Uterus (tissue), 4 donors: ENCODE results near the gene ACBD6. TPM values are rescaled to one million over a fixed set of nuclear protein-coding genes. Genes with fewer than 3 reads are reported as not detected.

Experiments
- DNase-seq, 2 donors: peaks; one replicate each; pipeline ENCODE4 v3.0.0-alpha.2; 2019 to 2020
- H3K27ac ChIP-seq, 2 donors: fragments of 200-600 bp; sonication (generic); 1 replicate in 1 of 2; 2 replicates in 1 of 2; pipeline ENCODE4 v1.5.1; 2016 to 2018
- H3K27me3 ChIP-seq, 2 donors: fragments of 200-600 bp; sonication (generic); one replicate each; pipeline ENCODE4 v1.5.1; 2018 to 2019; ENCODE audit warnings: control low read depth in 1 of 2
- H3K36me3 ChIP-seq, 2 donors: fragments of 200-600 bp; sonication (generic); one replicate each; pipeline ENCODE4 v1.5.1; 2019; ENCODE audit warnings: control low read depth in 1 of 2
- H3K4me1 ChIP-seq, 2 donors: fragments of 200-600 bp; sonication (generic); one replicate each; pipeline ENCODE4 v1.5.1; 2018 to 2019; ENCODE audit warnings: control low read depth in 1 of 2
- H3K4me3 ChIP-seq, 2 donors: fragments of 200-600 bp; sonication (generic); 1 replicate in 1 of 2; 2 replicates in 1 of 2; pipeline ENCODE4 v1.5.1; 2018 to 2019; ENCODE audit warnings: mild to moderate bottlenecking in 1 of 2
- H3K9me3 ChIP-seq, 2 donors: fragments of 200-600 bp; sonication (generic); one replicate each; pipeline ENCODE4 v1.5.1; 2019; ENCODE audit warnings: control low read depth in 1 of 2
- CTCF ChIP-seq, 4 experiments: fragments of 200-600 bp in 2 of 4; fragments of 450-650 bp in 2 of 4; sonication (generic) in 2 of 4; IDR thresholded peaks; one replicate each; pipeline ENCODE4 v1.5.1; 2016 to 2019; ENCODE audit warnings: antibody characterized with exemption in 4 of 4, mild to moderate bottlenecking in 2 of 4, moderate library complexity in 1 of 4
- POLR2A ChIP-seq, 2 donors: fragments of 450-650 bp; IDR thresholded peaks; one replicate each; pipeline ENCODE4 v1.6.1; 2016; ENCODE audit warnings: antibody characterized with exemption in 2 of 2, mild to moderate bottlenecking in 1 of 2, moderate library complexity in 1 of 2
- intact Hi-C: fragments of 100-400 bp; cut with DNase I; formaldehyde crosslinking; loops from one replicate; pipeline ENCODE4 v1.15.1; 2023; ENCODE audit warnings: low total_unique reads
- total RNA-seq, 4 donors: library from RNA; depleted of rRNA in 3 of 4; stranded (reverse); fragments of >200 nt in 3 of 4; gene quantifications; one replicate each; pipeline versions ENCODE4 v1.1.0 to v1.2.4, GENCODE V29; 2014 to 2023
- donor health status: DM: yes; HTN: yes; CAD: no.

Gene ACBD6
- total RNA-seq, 4 donors from 2014 or later = 22.1 to 54.7 (median 39.6) TPM

- no peak overlapping the region for H3K4me3 ChIP-seq
- DNase-seq = no peak
- H3K9me3 ChIP-seq = no peaks in the 10 kb centered on the region
- no peaks in the 10 kb centered on the region for H3K27me3 ChIP-seq
- H3K4me1 ChIP-seq = no peaks in the 10 kb centered on the region
- TF ChIP-seq CTCF (IDR thresholded peaks at IDR 0.05) (no peak), POLR2A (IDR thresholded peaks at IDR 0.05) (no peak)
- H3K27ac ChIP-seq = no peak overlapping the region
- no peaks in the 10 kb centered on the region for H3K36me3 ChIP-seq
- intact Hi-C loops = no loop called here
These were observed 30.5 kb upstream of the ACBD6 start for GRCh38 chr1:180532854-180533253.

GRCh38 chr1:180530501-180530900 lies 28.1 kb upstream of the ACBD6 start:
- Histone ChIP-seq H3K9me3 (no peaks in the 10 kb centered on the region), H3K27me3 (no peaks in the 10 kb centered on the region), H3K4me1 (no peaks in the 10 kb centered on the region), H3K36me3 (no peaks in the 10 kb centered on the region), H3K4me3 (no peak overlapping the region), H3K27ac (no peak overlapping the region)
- intact Hi-C loops = no loop called here
- DNase-seq = peak in 1 of 2 donors; percentile 27
- no peak for TF ChIP-seq CTCF (IDR thresholded peaks at IDR 0.05)
- no peak for TF ChIP-seq POLR2A (IDR thresholded peaks at IDR 0.05)

- intact Hi-C loops = no loop called here
- no peak for TF ChIP-seq CTCF (IDR thresholded peaks at IDR 0.05)
- no peak for TF ChIP-seq POLR2A (IDR thresholded peaks at IDR 0.05)
- Histone ChIP-seq H3K9me3 (no peaks in the 10 kb centered on the region), H3K4me1 (no peaks in the 10 kb centered on the region), H3K4me3 (no peak overlapping the region), H3K27ac (no peak overlapping the region), H3K36me3 (no peaks in the 10 kb centered on the region), H3K27me3 (no peaks in the 10 kb centered on the region)
- no peak for DNase-seq
These were observed 26.6 kb upstream of the ACBD6 start for GRCh38 chr1:180528868-180529470.

GRCh38 chr1:180527101-180527669 lies 24.8 kb upstream of the ACBD6 start:
- H3K36me3 ChIP-seq = no peaks in the 10 kb centered on the region
- no peaks in the 10 kb centered on the region for H3K4me1 ChIP-seq
- intact Hi-C loops = no loop called here
- DNase-seq = no peak
- no peak overlapping the region for H3K27ac ChIP-seq
- TF ChIP-seq CTCF (IDR thresholded peaks at IDR 0.05) (no peak), POLR2A (IDR thresholded peaks at IDR 0.05) (no peak)
- no peak overlapping the region for H3K4me3 ChIP-seq
- no peaks in the 10 kb centered on the region for H3K9me3 ChIP-seq
- H3K27me3 ChIP-seq = no peaks in the 10 kb centered on the region

- no peaks in the 10 kb centered on the region for H3K9me3 ChIP-seq
- H3K4me1 ChIP-seq = no peaks in the 10 kb centered on the region
- no peak for DNase-seq
- no peaks in the 10 kb centered on the region for H3K27me3 ChIP-seq
- TF ChIP-seq CTCF (IDR thresholded peaks at IDR 0.05) = no peak
- no peak for TF ChIP-seq POLR2A (IDR thresholded peaks at IDR 0.05)
- no peak overlapping the region for H3K4me3 ChIP-seq
- H3K27ac ChIP-seq = no peak overlapping the region
- intact Hi-C loops = no loop called here
- H3K36me3 ChIP-seq = no peaks in the 10 kb centered on the region
These were observed 23.3 kb upstream of the ACBD6 start for GRCh38 chr1:180525715-180526039.
